GM18867 (cell line): Measurements from ENCODE around the gene LAYN.

Source experiments
- ATAC-seq: cut with Tn5 transposase; IDR thresholded peaks from one replicate; pipeline ENCODE4 v1.9.1; 2021; ENCODE audit warnings: mild to moderate bottlenecking, moderate library complexity; ENCODE audit not compliant: unreplicated experiment

LAYN gene, protein sequence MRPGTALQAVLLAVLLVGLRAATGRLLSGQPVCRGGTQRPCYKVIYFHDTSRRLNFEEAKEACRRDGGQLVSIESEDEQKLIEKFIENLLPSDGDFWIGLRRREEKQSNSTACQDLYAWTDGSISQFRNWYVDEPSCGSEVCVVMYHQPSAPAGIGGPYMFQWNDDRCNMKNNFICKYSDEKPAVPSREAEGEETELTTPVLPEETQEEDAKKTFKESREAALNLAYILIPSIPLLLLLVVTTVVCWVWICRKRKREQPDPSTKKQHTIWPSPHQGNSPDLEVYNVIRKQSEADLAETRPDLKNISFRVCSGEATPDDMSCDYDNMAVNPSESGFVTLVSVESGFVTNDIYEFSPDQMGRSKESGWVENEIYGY

DNA sequence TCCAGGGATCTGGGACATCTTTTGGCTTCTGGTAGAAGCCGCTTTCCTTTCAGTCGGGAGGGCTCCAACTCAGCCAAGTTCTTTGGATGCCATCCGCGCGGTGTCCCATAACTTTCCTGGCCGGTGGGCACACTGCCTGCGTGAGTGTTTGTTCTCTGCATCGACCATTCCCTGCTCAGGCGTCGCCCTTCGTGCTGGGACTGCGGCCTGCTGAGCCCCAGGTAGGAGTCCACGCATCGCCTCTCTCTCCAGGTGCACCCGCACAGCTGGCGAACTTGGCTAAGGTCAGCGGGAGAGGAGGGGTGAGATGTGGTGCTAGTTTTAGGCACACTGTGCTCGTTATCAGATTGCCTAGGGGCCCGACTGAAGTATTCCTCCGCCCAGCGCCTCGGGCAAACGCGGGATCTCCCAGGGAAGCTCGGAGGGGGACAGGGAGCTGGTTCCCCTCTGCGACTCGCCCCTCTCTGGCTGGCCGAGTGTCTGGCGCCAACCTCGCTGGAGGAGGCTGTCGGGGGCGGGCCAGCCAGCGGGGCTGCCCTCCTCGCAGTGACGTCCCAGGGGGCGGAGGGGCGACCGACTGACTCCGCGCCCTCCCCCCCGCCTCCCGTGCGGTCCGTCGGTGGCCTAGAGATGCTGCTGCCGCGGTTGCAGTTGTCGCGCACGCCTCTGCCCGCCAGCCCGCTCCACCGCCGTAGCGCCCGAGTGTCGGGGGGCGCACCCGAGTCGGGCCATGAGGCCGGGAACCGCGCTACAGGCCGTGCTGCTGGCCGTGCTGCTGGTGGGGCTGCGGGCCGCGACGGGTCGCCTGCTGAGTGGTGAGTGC is at the start of gene LAYN:
Gene LAYN, plus strand, starts transcription at position 607 of the 823 bp plus-strand sequence. Its CDS starts 124 bp downstream, at position 731.
- no peak for ATAC-seq

DNA sequence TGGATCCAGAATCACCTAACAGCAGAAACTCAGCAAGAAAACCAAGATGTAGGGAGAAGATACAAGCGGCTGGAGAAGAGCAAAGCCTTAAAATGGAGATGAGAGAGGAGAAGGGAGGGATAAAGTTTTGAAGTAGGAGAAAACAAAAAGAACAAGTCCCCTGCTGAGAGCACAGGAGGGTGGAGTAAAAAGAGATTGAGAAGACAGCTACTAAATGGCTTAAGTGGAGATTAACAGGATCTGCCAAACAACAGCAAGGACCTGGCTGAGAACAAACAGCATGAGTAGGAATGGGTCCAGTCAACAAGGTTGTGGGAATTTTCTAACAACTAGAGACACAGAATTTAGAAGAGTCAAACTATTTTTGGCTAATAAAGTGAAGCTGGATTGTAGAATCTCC is 46.5 kb upstream of the LAYN start:
- ATAC-seq: no peak

DNA sequence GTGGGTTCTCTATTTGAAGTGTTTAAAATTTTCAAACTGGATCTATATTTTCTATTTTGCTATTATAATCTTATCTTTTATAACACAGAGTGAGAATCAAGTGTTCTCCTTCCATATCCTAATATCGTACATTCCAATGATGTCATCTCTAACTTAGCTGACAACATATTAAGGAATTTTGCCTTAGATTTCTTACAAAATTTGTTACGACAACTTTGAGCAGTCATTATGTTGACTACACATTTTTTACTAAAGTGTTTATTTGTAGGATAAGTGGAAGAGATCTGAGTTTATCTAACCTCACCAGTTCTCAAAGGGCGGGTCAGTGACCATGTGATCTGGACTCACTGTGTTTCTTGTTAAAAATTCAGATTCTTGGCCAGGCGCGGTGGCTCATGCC is 41.0 kb upstream of the LAYN start:
- ATAC-seq: no peak

DNA sequence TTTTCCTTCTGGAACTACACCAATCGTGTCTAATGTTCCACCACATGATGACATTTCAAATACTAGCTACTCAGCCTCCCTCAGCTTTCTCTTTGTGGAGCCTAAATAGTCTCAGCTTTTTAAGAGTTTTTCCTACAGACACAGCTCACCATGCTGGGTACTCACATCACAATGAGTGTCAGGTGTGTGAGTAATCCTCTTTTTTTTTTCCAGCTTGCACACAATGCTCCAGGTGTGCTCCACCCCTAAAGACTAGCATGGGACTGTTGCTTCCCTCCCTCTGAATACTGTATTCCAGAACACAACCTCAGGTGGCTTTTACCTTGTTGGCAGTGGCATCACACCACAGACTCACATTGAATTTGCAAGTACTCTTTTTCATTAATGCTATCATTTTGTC is 40.0 kb upstream of the LAYN start:
- ATAC-seq: no peak

DNA sequence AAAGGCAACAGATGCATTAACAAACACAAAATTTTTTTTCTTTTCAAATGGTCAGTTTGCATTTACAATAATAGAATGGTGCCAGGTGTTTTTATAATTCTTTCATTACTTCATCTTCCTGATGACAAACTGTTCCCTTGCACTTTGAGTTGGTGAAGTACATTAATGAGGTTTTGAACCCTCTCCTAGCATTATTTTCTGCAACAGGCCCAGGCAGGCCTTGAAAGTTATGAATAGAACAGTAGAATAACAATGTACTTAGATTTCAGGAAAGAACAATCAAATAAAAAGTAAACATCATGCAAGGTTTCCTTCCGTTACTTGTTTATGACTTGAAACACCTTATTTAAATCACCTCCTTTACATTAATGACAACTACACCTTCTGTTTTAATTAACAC is 37.9 kb upstream of the LAYN start:
- no peak for ATAC-seq

DNA sequence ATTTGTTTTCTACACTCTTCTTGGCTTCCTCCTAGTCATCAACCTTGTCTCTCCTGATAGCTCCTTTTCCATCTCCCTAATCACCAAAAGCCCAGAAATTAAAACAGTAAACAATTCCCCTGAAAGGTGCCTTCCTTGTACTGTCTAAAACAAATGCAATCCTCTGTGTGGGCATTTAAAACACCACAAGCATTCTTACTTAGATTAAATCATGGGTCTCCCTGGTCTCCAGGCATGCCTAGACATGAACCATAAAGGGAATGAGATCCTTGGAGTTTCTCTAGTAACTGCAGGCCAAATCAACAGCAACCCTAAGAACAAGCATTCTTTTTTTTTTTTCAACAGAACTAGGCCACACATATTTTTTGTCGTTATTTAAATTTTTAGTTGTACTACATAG is 30.2 kb upstream of the LAYN start:
- ATAC-seq: no peak

DNA sequence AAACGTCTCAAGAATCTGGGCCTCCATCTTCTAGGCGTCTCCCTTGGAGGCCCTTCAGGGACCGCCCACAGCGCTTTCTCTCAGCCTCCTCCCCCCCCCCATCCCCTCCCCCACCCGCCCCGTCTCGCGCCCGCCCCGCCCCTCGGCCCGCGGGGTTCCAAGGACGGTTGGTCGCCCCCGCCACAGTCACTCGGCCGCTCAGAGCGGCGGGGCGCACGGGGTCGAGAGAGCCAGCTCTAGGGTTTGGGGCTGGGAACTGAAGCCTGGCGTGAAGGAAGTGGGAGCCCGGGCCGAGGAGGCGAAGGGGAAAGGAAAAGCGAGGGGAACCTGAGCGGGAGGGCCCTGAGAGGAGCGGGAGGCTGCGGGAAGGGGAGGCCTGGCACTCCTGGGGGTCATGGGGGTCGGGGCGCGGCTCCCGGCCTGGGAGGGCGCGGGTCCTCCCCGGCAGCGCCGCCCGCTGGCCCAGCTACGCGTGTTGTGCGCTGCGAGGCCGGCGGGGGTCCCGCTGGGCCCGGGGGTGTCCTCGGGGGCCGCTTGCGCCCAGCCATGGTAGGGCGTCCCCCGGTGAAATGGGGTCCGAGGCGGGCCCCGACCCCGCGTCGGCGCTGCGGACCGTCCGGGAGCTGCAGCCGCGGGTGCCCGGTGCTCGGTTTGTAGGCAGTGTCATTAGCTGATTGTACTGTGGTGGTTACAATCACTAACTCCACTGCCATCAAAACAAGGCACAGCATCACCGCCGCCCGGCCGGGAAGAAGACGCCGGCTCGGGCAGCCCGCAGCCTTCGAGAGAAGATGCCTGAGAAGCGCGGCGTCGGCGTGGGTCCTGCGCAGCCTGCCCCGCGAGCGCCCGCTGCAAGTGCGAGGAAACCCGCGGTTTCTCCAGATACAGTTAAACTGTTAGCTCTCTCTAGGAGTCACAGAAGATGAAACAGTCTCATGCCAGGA is 28.0 kb upstream of the LAYN start, which contains the start of gene BTG4:
Gene BTG4, minus strand, starts transcription at position 91 of the 944 bp plus-strand sequence. CDS start 13,610 bp downstream, outside the sequence.
- no peak for ATAC-seq

DNA sequence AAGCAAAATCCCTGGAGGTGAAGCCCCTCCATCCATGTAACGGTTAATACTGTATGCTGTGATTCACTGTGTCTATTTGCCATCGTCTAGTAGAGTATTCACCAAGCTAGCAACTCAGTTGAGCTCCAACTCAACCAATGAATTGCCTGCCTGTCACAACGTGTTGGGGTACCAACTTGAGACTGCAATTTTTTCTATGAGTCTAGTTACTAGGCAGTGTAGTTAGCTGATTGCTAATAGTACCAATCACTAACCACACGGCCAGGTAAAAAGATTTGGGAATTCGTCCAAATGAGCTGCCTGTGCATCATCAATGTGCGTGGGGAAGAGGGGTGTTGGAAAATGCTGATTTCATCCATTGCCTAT is 27.3 kb upstream of the LAYN start:
- ATAC-seq: no peak

DNA sequence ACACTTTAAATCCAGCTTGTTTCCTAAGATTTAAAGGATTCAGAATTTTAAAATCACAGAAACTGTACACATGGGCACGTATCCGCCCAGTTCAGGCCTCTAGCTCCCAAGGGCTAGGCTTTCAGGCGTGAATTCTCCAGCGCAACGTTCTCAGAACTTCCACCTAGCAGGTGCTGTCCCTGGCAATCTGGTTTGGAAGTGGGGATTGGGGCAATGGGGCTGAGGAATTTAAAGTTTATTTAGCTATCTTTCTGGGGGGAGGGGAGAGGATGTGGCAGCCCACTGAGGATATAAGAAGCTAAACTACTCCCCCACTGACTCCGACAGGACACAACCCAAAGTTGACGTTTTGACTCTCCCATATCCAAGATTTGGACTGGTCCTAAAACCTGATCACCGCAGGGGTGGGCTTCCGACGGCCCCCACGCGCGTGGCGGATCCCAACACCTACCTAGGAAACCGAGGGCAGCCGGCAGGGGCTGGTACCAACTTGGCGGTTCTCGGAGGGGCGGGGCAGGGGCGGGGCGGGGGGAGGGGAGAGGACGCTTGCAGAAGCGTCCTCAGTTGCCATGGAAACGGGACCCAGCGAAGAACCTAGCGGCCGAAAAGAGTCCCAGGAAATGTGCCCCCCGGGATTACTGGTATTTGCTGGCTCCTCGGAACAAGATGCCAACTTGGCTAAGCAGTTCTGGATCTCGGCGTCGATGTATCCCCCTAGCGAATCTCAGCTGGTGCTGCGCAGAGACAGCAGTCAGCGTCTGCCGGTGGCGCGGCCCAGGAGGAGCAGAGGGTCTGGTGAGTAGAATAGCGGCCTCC is 26.1 kb upstream of the LAYN start, which contains the start of gene HOATZ:
Gene HOATZ, plus strand, starts transcription at position 563 of the 816 bp plus-strand sequence. Its CDS starts 7 bp downstream, at position 570.
- no peak for ATAC-seq

DNA sequence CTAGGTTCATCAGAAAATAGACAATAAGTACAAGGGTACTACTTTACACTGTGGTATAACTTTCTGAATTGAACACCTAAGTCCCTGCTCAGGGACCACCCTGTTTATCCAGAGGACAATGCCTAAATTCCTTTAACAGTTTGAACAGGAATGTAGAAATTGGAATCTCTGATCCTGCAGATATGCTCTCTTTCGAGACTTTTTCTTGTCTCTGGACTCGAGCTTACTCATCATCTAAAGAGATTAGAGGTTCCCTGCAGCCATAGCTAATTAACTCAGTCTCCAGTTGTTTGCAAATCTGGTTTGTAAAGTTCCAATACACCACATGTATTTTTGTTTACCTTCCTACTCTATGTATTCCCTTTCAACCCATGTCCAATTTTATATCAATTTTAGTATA is 24.9 kb upstream of the LAYN start:
- ATAC-seq: no peak

DNA sequence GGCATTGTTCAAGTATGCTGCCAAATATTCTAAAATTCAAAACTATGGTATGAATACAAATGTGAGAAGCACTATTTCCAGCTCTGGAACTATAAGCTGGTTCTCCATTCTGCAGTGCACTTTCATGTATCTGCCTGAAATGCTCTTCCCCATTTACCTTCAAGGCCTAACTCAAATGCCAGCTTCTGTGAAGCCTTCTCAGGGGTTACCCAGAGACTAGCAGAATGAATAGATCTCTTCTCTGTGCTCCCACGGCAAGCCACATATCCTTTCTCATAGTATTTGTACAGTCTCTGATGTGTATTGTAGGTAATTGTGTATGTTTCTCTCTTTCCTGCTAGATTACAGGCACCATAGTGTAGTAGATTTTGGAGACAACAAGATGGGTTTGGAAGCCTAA is 21.9 kb upstream of the LAYN start:
- ATAC-seq: no peak

DNA sequence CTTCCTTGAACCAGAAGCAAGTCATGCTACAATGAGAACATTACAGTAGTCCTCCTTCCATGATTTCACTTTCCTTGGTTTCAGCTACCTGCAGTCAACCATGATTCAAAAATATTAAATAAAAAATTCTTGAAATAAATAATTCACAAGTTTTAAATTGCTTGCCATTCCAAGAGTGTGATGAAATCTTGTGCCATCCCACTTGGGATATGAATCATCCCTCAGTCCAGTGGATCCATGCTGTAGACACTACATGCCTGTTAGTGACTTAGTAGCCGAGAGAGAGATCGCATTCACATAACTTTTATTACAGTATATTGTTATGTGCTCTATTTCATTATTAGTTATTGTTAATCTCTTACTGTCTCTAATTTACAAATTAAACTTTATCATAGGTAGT is 20.0 kb upstream of the LAYN start:
- ATAC-seq: no peak

DNA sequence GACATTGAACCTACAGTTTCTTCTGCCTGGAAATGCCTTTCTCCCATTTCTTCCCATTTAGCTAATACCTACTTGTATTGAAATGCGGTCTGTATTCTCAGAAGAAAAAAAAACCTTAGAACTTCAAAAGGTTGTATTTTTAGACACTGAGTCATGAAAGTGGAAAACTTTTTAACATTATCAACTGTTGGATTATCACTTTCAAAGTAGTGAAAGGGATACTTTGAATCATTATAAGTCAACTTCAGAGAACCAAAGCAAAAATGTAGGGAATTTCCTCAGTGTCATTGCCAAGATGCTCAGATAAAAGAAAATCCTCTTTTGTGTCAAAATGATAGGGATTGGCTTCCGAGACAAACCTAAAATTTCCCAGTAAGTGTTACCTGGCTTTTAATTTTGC is 19.4 kb upstream of the LAYN start:
- ATAC-seq: no peak

DNA sequence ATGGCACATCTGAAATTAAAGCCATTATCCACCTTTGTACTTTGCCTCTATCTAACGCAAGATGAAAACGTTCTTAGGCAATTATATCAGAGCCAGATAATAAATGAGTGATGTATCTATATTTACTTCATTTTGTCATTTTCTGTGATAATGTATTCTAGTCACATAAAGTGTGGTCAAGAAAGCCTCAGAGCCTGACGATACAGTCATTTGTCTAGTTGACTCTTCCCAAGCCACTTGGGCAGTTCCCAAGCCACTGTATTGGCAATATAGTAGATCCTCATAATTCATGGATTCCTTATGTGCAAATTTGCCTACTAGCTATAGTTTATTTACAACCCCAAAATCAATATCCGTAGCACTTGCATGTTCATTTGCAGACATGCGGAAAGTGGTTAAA is 18.1 kb upstream of the LAYN start:
- no peak for ATAC-seq

DNA sequence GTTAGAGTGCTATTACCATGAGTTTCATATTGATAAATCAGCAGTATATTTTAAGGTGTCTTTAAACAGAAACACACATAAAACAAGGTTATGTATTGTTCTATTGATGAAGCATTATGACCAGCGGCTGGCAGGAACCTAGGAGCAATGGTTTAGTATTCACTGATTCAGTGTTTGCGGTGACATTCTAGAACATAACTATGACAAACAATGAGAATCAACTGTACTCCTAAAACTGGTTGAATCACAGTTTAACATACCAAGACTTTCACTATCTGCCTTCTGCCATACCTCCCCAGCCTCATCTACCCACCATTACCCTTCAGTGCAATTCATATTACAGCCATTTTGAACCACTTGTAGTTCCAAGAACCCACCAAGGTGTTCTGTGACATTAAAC is 17.2 kb upstream of the LAYN start:
- ATAC-seq: no peak

DNA sequence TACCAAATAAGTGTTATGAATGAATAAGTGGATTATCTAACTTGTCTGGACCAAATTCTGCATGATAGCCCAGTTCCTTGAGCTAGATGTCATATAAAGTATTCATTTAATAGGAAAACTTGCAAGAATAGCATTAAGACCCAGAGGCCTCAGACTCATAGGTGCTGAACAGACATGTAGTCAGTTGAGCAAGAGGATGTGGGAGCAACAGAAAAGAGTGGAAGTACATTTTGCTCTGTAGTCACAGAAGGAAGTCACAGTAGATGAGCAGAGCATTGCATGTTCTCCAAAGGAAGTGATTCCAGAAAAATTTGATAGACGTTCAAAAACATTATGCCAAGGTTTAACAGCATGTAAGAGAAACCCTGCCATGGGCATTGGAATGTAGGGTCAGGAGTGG is 16.5 kb upstream of the LAYN start:
- no peak for ATAC-seq

DNA sequence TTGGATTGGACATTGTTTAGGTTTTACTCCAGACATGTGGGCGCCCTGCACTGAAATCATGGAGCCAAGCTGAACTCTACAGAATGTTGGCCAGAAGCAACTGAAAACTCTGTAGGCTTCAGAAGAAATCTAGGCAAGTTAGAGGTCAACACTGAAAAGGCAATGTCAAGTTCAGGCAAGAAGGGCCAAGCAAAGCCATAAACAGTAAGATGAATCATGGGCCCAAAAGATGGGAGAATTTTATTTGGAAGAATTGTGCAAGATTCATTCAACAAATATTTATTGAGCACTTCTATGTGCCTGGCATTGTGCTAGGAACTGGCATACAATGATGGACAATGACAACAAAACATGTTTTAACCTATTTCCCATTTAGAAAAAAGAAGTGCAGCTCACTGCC is 15.1 kb upstream of the LAYN start:
- no peak for ATAC-seq

DNA sequence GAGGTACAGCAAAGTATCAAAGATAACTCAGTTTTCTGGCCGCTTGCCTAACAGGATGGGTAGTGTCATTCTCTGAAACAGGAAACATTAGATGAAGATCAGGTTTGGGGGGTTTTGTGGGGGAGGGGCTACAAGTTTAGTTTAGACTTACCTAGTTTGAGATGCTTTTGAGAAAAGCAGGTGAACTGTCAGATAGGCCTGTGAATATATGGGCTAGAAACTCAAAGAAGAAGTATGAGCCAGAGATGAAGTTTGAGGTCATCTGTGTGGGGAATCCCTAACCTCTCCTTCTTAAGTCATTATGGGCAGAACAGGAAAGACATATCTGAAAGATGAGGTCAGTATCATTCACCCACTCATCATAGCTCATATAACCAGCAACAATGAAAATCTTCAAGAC is 14.0 kb upstream of the LAYN start:
- ATAC-seq: peak; percentile 80

DNA sequence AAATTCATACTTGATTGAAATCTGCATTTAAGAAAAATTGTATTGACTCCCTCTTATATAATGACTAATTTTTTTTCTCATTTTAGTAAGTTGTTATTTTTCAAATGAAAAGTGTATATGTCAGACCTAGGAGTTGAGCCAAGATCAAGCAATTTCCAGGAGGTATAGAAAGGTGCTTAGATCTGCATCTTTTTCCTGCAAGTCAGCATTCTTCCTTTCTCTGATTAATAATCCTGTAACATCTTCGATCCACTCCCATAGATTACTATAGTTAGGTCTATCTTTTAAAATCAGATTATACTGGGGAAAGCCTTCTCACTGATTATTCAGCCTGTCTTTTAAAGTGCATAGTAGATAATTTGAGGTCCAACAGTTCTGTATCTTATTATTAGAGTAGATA is 13.2 kb upstream of the LAYN start:
- no peak for ATAC-seq

DNA sequence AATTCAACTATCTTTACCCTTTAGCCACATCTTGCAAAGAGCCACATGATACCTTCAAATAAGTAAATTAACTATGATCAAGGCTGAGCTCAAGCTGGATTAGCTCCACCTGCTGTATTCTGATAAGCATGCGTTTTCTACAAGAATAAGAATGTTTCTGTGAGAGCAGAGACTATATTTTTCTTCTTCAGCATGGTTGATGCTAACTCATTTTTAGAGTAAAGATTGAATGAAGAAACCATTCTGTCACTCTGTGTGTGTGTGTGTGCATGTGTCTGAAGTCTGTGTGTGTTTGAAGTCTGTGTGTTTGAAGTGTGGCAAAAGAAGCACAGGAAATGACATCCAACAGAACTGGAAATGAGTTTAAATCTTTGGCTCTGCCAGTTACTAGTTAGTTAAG is 12.0 kb upstream of the LAYN start:
- ATAC-seq: no peak
